ENCODE results near the gene ITPR1. TPM values are rescaled to one million over a fixed set of nuclear protein-coding genes. Genes with fewer than 3 reads are reported as not detected.

Gene ITPR1
- polyA plus RNA-seq, 2 of the 4 experiments (the other 2 are of a cell fraction), result 2.8 to 9.6 TPM

DNA sequence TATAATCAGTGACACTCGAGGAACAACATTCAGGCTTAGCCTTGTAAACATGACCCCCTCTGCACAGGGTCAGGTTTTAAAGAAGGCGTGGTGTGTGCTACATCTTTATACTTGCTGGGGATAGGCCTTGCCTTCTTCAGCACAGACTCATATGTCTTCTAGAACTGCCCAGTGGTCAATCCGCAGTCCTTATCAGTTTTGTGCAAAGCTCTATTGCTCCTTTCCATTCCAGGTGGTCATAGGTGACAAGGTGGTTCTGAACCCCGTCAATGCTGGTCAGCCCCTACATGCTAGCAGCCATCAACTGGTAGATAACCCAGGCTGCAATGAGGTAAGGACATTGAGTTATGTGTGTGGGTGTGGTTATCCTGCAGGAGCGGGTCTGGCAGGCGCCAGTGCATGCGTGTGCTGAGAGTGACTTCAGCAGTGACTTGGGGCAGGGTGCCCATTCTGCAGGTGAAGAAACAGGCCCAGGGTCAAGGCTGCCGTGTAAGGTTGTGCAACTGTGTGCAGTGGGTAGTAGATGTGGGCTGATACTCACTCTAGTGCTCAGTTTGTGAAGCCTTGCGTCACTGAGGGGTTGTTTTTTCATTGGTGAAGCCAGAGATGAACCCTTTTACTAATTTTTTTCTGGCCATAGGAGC lies 150.9 kb downstream of the ITPR1 start (continued):
- TF ChIP-seq, protein P1, sequence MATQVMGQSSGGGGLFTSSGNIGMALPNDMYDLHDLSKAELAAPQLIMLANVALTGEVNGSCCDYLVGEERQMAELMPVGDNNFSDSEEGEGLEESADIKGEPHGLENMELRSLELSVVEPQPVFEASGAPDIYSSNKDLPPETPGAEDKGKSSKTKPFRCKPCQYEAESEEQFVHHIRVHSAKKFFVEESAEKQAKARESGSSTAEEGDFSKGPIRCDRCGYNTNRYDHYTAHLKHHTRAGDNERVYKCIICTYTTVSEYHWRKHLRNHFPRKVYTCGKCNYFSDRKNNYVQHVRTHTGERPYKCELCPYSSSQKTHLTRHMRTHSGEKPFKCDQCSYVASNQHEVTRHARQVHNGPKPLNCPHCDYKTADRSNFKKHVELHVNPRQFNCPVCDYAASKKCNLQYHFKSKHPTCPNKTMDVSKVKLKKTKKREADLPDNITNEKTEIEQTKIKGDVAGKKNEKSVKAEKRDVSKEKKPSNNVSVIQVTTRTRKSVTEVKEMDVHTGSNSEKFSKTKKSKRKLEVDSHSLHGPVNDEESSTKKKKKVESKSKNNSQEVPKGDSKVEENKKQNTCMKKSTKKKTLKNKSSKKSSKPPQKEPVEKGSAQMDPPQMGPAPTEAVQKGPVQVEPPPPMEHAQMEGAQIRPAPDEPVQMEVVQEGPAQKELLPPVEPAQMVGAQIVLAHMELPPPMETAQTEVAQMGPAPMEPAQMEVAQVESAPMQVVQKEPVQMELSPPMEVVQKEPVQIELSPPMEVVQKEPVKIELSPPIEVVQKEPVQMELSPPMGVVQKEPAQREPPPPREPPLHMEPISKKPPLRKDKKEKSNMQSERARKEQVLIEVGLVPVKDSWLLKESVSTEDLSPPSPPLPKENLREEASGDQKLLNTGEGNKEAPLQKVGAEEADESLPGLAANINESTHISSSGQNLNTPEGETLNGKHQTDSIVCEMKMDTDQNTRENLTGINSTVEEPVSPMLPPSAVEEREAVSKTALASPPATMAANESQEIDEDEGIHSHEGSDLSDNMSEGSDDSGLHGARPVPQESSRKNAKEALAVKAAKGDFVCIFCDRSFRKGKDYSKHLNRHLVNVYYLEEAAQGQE (IDR thresholded peaks at IDR 0.05), result no peak
- TF ChIP-seq HOXB5 (CRISPR knock-in tag; IDR thresholded peaks at IDR 0.05) (no peak), HOXA7 (CRISPR knock-in tag; IDR thresholded peaks at IDR 0.05) (no peak), ATOH8 (CRISPR knock-in tag; IDR thresholded peaks at IDR 0.05; ENCODE audit: low read depth) (no peak), PBX3 (IDR thresholded peaks at IDR 0.05) (no peak), RAD21 (conservative IDR thresholded peaks at IDR 0.05 in 1 of 2, IDR thresholded peaks at IDR 0.05 in 1 of 2) (no peak), FOSB (CRISPR knock-in tag; IDR thresholded peaks at IDR 0.05) (no peak)
- TF ChIP-seq, protein P2, sequence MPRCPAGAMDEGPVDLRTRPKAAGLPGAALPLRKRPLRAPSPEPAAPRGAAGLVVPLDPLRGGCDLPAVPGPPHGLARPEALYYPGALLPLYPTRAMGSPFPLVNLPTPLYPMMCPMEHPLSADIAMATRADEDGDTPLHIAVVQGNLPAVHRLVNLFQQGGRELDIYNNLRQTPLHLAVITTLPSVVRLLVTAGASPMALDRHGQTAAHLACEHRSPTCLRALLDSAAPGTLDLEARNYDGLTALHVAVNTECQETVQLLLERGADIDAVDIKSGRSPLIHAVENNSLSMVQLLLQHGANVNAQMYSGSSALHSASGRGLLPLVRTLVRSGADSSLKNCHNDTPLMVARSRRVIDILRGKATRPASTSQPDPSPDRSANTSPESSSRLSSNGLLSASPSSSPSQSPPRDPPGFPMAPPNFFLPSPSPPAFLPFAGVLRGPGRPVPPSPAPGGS (IDR thresholded peaks at IDR 0.05), result no peak
- TF ChIP-seq, protein P3, sequence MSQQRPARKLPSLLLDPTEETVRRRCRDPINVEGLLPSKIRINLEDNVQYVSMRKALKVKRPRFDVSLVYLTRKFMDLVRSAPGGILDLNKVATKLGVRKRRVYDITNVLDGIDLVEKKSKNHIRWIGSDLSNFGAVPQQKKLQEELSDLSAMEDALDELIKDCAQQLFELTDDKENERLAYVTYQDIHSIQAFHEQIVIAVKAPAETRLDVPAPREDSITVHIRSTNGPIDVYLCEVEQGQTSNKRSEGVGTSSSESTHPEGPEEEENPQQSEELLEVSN (IDR thresholded peaks at IDR 0.05; ENCODE audit: borderline replicate concordance, low read depth), result no peak

GRCh38 chr3:4644951-4645350 lies 151.8 kb downstream of the ITPR1 start:
- WGBS (ENCODE audit: missing lambda C conversion rate), result 70% methylated on average over 3 of the region's 3 CpGs

More at GRCh38 chr3:4644951-4645350, 151.8 kb downstream of the ITPR1 start:
- ChIA-PET CTCF (interaction anchor here (1.3 kb wide), 1 partner anchor 11 kb away, joined by 7 read pairs; no protein-coding TSS in a partner anchor), POLR2A (no interaction called here)
- ATAC-seq (no peak), FAIRE-seq (no peak), DNase-seq (ENCODE audit: low read depth in 1 of 2, low spot score in 1 of 2) (no peak)
- H3K9me3 ChIP-seq, result no peaks in the 10 kb centered on the region
- no peak overlapping the region for H3K27ac ChIP-seq
- no peak overlapping the region for H3K4me3 ChIP-seq
- no peak overlapping the region for H3K4me2 ChIP-seq
- TF ChIP-seq CBX2 (IDR thresholded peaks at IDR 0.05; ENCODE audit: borderline replicate concordance, low read depth) (no peak), FOSL2 (IDR thresholded peaks at IDR 0.05) (no peak), FOSL2 (CRISPR knock-in tag; IDR thresholded peaks at IDR 0.05) (no peak), EHMT2 (IDR thresholded peaks at IDR 0.05; ENCODE audit: low read depth) (no peak), KDM5A (IDR thresholded peaks at IDR 0.05) (no peak), FOSB (CRISPR knock-in tag; IDR thresholded peaks at IDR 0.05) (no peak), ZSCAN20 (CRISPR knock-in tag; IDR thresholded peaks at IDR 0.05) (no peak)
- TF ChIP-seq, protein P3 (IDR thresholded peaks at IDR 0.05; ENCODE audit: borderline replicate concordance, low read depth), result no peak
- TF ChIP-seq, protein P4, sequence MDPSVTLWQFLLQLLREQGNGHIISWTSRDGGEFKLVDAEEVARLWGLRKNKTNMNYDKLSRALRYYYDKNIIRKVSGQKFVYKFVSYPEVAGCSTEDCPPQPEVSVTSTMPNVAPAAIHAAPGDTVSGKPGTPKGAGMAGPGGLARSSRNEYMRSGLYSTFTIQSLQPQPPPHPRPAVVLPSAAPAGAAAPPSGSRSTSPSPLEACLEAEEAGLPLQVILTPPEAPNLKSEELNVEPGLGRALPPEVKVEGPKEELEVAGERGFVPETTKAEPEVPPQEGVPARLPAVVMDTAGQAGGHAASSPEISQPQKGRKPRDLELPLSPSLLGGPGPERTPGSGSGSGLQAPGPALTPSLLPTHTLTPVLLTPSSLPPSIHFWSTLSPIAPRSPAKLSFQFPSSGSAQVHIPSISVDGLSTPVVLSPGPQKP (IDR thresholded peaks at IDR 0.05; ENCODE audit: low read depth, low read length), result no peak
- no peaks in the 10 kb centered on the region for H3K4me1 ChIP-seq
